Osteoblast (primary cell): ENCODE results near the gene TCERG1L. TPM values are rescaled to one million over a fixed set of nuclear protein-coding genes. Genes with fewer than 3 reads are reported as not detected.

ENCODE experiments used
- DNase-seq: peaks from one replicate; pipeline ENCODE4 v3.0.0; 2011; ENCODE audit warnings: low spot score, mixed read lengths; ENCODE audit not compliant: insufficient read length; ENCODE audit errors: missing footprints
- H2AFZ ChIP-seq: 2 replicates; pipeline ENCODE4 v1.6.0; 2011; ENCODE audit warnings: mild to moderate bottlenecking, low read length
- H3K27ac ChIP-seq: 2 replicates; pipeline ENCODE4 v1.5.1; 2011; ENCODE audit warnings: mild to moderate bottlenecking, low read depth, low read length, moderate library complexity
- H3K27me3 ChIP-seq: 2 replicates; pipeline ENCODE4 v1.6.0; 2012; ENCODE audit warnings: mild to moderate bottlenecking, control low read depth, inconsistent platforms, low read length, moderate library complexity; ENCODE audit not compliant: insufficient read depth
- H3K36me3 ChIP-seq: 2 replicates; pipeline ENCODE4 v1.5.1; 2011; ENCODE audit warnings: mild to moderate bottlenecking, low read length, control low read depth, moderate library complexity; ENCODE audit not compliant: insufficient read depth
- H3K4me1 ChIP-seq: 2 replicates; pipeline ENCODE4 v1.5.1; 2011; ENCODE audit warnings: mild to moderate bottlenecking, low read length, control low read depth, moderate library complexity; ENCODE audit not compliant: insufficient read depth
- H3K4me2 ChIP-seq: 2 replicates; pipeline ENCODE4 v1.6.0; 2011; ENCODE audit warnings: mild to moderate bottlenecking, low read length; ENCODE audit not compliant: insufficient read depth
- H3K4me3 ChIP-seq: fragments of 200-600 bp; sonication (generic); 3 replicates; pipeline ENCODE4 v1.5.1; 2012; ENCODE audit warnings: mild to moderate bottlenecking, low read length, inconsistent platforms; ENCODE audit not compliant: insufficient read depth
- H3K79me2 ChIP-seq: 2 replicates; pipeline ENCODE4 v1.6.0; 2012; ENCODE audit warnings: mild to moderate bottlenecking, low read length, control low read depth, inconsistent platforms; ENCODE audit not compliant: insufficient read depth
- H3K9me3 ChIP-seq: 2 replicates; pipeline ENCODE4 v1.5.1; 2011; ENCODE audit warnings: low read depth, low read length, control low read depth
- H4K20me1 ChIP-seq: 2 replicates; pipeline ENCODE4 v1.6.0; 2012; ENCODE audit warnings: mild to moderate bottlenecking, low read length, control low read depth; ENCODE audit not compliant: insufficient read depth
- CTCF ChIP-seq: IDR thresholded peaks from 2 replicates; pipeline ENCODE4 v1.5.1; 2011; ENCODE audit warnings: mild to moderate bottlenecking, low read depth, low read length, moderate library complexity; ENCODE audit errors: extremely low read depth
- total RNA-seq: library from RNA; depleted of rRNA; stranded (reverse); fragments of >200 nt; gene quantifications from 2 replicates; pipeline ENCODE4 v1.2.3, GENCODE V29; 2012

TCERG1L gene
- total RNA-seq, 1 donor: under 0.01 TPM

DNA sequence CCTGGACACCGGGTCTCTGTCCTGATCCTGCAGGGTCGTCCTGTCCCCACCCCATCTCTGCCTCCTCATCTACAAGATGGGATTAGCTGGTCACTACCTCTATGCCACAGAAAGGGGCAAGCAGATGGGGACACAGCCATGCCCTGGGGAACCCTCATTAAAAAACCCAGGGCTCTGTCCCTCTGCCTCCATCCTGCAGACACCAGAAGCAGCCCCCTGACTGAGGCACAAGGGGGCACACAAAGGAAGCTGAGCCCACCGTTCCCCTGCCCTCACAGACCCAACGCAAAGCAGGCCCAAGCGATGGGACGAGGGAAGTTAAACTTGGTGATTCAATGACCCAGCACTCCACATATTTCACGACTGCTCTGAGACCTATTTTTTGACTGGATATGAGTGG is 142.4 kb downstream of the TCERG1L start:
- H3K4me2 ChIP-seq: no peak overlapping the region
- H4K20me1 ChIP-seq: no peaks in the 10 kb centered on the region
- no peaks in the 10 kb centered on the region for H3K36me3 ChIP-seq
- H3K79me2 ChIP-seq: no peaks in the 10 kb centered on the region
- H3K4me3 ChIP-seq: no peak overlapping the region
- H3K27ac ChIP-seq: no peak overlapping the region
- H3K27me3 ChIP-seq: no peaks in the 10 kb centered on the region
- H2AFZ ChIP-seq: no peak overlapping the region
- no peaks in the 10 kb centered on the region for H3K9me3 ChIP-seq
- DNase-seq: no peak
- no peaks in the 10 kb centered on the region for H3K4me1 ChIP-seq
- TF ChIP-seq CTCF: no peak

DNA sequence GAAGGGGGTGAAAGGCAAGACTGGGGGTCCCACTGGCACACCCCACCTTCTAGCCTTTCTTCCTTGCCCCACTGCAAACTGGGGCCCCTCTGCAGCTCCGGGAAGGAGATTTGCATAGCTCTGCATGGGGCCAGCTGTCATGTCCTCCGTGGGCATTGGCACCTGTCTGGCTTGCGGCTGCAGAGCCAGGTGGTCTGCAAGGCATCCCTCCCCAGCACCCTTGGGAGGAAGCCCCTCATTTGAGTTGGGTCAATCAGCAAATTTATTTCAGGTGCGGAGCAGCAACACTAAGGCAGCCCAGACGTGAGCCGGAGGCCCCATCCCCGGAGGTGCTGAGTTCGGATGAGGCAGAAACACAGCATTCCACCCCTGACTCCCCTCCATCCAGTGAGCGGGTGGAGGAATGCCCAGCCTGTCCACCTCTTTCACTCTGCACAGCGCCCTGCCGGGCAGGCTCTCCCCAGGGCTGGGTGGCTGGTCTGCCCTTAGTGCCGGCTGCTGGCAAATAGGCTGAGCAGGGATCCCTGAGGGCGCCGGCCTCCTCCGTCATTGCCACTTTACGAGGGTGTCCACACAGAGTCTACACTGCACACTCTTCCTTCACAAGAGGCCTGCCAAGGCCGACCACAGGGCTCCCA is 143.2 kb downstream of the TCERG1L start:
- no peak for DNase-seq
- H4K20me1 ChIP-seq: no peaks in the 10 kb centered on the region
- no peak overlapping the region for H3K4me3 ChIP-seq
- no peak overlapping the region for H3K27ac ChIP-seq
- no peak overlapping the region for H2AFZ ChIP-seq
- no peaks in the 10 kb centered on the region for H3K27me3 ChIP-seq
- no peaks in the 10 kb centered on the region for H3K9me3 ChIP-seq
- no peaks in the 10 kb centered on the region for H3K79me2 ChIP-seq
- H3K4me1 ChIP-seq: no peaks in the 10 kb centered on the region
- no peak overlapping the region for H3K4me2 ChIP-seq
- H3K36me3 ChIP-seq: no peaks in the 10 kb centered on the region
- TF ChIP-seq CTCF: no peak

DNA sequence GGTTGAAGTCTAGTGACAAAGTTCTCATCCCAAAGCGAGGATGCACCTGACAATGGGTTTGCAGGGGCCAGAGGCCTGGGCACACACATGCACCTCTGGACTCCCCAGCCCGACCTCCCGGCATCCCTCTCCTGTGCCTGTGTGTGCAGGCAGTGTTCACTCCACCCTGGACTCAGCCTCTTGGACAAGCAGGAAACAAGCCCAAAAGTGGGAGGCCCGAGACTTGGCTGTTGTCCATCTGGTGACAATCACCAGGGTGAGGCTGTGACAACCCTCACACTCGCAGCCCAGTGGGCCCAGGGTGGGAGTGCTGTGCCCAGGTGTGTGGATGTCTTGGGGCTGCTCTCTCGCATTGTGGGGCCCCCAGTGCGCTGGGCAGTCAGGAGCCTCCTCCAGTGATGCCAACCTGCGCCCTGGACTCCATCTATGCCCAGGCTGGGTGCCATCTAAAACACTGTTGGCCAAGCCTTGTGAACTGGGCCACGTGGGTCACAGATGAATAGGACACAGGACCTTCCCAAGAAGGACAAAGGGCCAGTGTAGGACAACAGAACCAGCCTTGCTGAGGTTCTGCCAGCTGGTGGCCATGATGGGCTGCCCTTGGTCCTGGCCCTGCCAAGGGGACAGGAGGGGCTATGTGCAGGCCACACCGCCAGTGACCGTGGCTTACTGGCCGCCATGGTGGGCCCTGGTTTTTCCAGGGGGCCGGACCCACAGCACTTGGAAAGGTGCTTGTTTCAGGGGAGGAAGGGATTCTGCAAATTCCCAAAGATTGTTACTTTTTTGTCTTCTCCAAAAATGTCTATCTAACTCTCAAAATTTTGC is 144.3 kb downstream of the TCERG1L start:
- Histone ChIP-seq H4K20me1 (no peaks in the 10 kb centered on the region), H3K36me3 (no peaks in the 10 kb centered on the region), H3K4me1 (no peaks in the 10 kb centered on the region), H3K79me2 (no peaks in the 10 kb centered on the region), H3K27me3 (no peaks in the 10 kb centered on the region), H3K4me2 (no peak overlapping the region), H3K4me3 (no peak overlapping the region), H3K27ac (no peak overlapping the region), H3K9me3 (no peaks in the 10 kb centered on the region), H2AFZ (no peak overlapping the region)
- no peak for DNase-seq
- TF ChIP-seq CTCF: no peak

DNA sequence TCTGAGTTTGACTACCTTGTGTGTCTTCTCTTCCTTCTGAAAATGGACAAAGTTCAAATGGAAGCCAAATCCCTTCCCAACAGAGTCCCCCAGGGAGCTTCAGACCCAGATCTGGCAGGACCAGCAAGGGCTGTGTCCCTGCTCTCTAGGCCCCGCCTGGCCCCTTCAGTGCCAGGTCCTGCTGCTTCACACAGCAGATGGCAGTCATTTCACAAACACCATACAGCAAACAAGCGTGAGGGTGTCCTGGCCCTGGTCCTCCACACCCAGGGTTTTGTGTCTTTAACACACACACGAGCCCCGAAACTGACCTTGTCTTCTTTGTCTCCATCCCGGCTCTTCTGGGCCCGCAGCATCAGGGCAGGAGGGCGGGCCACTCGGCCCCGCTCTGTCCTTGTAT is 145.0 kb downstream of the TCERG1L start:
- no peak for TF ChIP-seq CTCF
- Histone ChIP-seq H3K36me3 (no peaks in the 10 kb centered on the region), H3K9me3 (no peaks in the 10 kb centered on the region), H3K4me1 (no peaks in the 10 kb centered on the region), H3K27ac (no peak overlapping the region), H3K79me2 (no peaks in the 10 kb centered on the region), H3K4me2 (no peak overlapping the region), H3K4me3 (no peak overlapping the region), H3K27me3 (no peaks in the 10 kb centered on the region), H4K20me1 (no peaks in the 10 kb centered on the region), H2AFZ (no peak overlapping the region)
- no peak for DNase-seq
